HepG2 (cell line): Measurements from ENCODE around the gene SGF29. TPM values are rescaled to one million over a fixed set of nuclear protein-coding genes. Genes with fewer than 3 reads are reported as not detected.

Source experiments
- ATF4 ChIP-seq, 2 experiments: fragments of 450-650 bp in 1 of 2; sonication (generic) in 1 of 2; formaldehyde crosslinking; IDR thresholded peaks; 2 replicates each; pipeline versions ENCODE4 v1.5.0 to v1.8.0; 2020 to 2022; ENCODE audit warnings: mild to moderate bottlenecking in 1 of 2, missing genetic modification reagents in 1 of 2
- CCDC6 ChIP-seq: sonication (generic); formaldehyde crosslinking; IDR thresholded peaks from 2 replicates; pipeline ENCODE4 v1.8.1; 2022; ENCODE audit warnings: mild to moderate bottlenecking, missing genetic modification reagents, moderate library complexity
- EP300 ChIP-seq, 3 experiments: sonication (generic) in 1 of 3; formaldehyde crosslinking in 1 of 3; IDR thresholded peaks; 2 replicates each; pipeline versions ENCODE4 v1.5.1 to v1.6.1; 2011 to 2020; ENCODE audit warnings: low read depth in 2 of 3, low read length in 2 of 3, borderline replicate concordance in 1 of 3, improper control_type of control experiment in 1 of 3, mild to moderate bottlenecking in 1 of 3, missing genetic modification reagents in 1 of 3, moderate library complexity in 1 of 3
- PCBP1 ChIP-seq: fragments of 200-400 bp; formaldehyde crosslinking; IDR thresholded peaks from 2 replicates; pipeline ENCODE4 v1.6.1; 2017; ENCODE audit warnings: mild to moderate bottlenecking, low read depth, low read length, borderline replicate concordance
- RORA ChIP-seq: sonication (generic); formaldehyde crosslinking; IDR thresholded peaks from 2 replicates; pipeline ENCODE4 v1.5.0; 2020; ENCODE audit warnings: mild to moderate bottlenecking, missing genetic modification reagents, moderate library complexity
- SAP130 ChIP-seq: IDR thresholded peaks from 2 replicates; pipeline ENCODE4 v1.6.1; 2016; ENCODE audit warnings: low read depth
- SIX1 ChIP-seq: sonication (generic); formaldehyde crosslinking; IDR thresholded peaks from 2 replicates; pipeline ENCODE4 v1.4.0; 2020; ENCODE audit warnings: missing genetic modification reagents, borderline replicate concordance
- YY1 ChIP-seq: IDR thresholded peaks from 2 replicates; pipeline ENCODE4 v1.6.1; 2011; ENCODE audit warnings: low read length, low read depth, moderate library complexity, mild to moderate bottlenecking; ENCODE audit not compliant: insufficient read depth, insufficient replicate concordance
- ZBTB43 ChIP-seq: sonication (generic); formaldehyde crosslinking; conservative IDR thresholded peaks from 2 replicates; pipeline ENCODE4 v1.4.0; 2020; ENCODE audit warnings: missing genetic modification reagents
- ZNF230 ChIP-seq: sonication (generic); formaldehyde crosslinking; IDR thresholded peaks from 2 replicates; pipeline ENCODE4 v1.4.0; 2020; ENCODE audit warnings: mild to moderate bottlenecking, missing genetic modification reagents
- ZNF296 ChIP-seq: sonication (generic); formaldehyde crosslinking; conservative IDR thresholded peaks from 2 replicates; pipeline ENCODE4 v1.5.0; 2020; ENCODE audit warnings: mild to moderate bottlenecking, missing genetic modification reagents
- ZNF609 ChIP-seq: sonication (generic); formaldehyde crosslinking; IDR thresholded peaks from 2 replicates; pipeline ENCODE4 v1.4.0; 2020; ENCODE audit warnings: mild to moderate bottlenecking, missing genetic modification reagents, borderline replicate concordance
- ZNF644 ChIP-seq: IDR thresholded peaks from 2 replicates; pipeline ENCODE4 v1.6.1; 2016; ENCODE audit warnings: low read depth
- ZNF776 ChIP-seq: sonication (generic); formaldehyde crosslinking; IDR thresholded peaks from 2 replicates; pipeline ENCODE4 v1.4.0; 2020; ENCODE audit warnings: mild to moderate bottlenecking, missing genetic modification reagents
- polyA plus RNA-seq, 8 experiments: library from polyadenylated mRNA; depleted of rRNA in 3 of 8; stranded (reverse) in 7 of 8; unstranded in 1 of 8; fragments of >200 nt; fragmentation: Illumina TruSeq in 4 of 8; extraction: Trizol in 4 of 8; gene quantifications; 2 replicates each; pipeline versions ENCODE4 v1.2.1 to v1.2.3, GENCODE V29; 2011 to 2016; ENCODE audit warnings: low read depth in 4 of 8, missing spikeins in 1 of 8, mixed read lengths in 1 of 8; ENCODE audit not compliant: insufficient read depth in 1 of 8
- total RNA-seq, 5 experiments: library from RNA; depleted of rRNA; stranded (reverse); fragments of >200 nt; fragmentation: Illumina TruSeq; extraction: Trizol; gene quantifications; 2 replicates each; pipeline ENCODE4 v1.2.3, GENCODE V29; 2016; ENCODE audit warnings: low read depth in 1 of 5
- TF ChIP-seq, protein P1 (sequence below): sonication (generic); formaldehyde crosslinking; IDR thresholded peaks from 2 replicates; pipeline ENCODE4 v1.4.0; 2020; ENCODE audit warnings: mild to moderate bottlenecking, low read depth, missing genetic modification reagents
- TF ChIP-seq, protein P2 (sequence below): sonication (generic); formaldehyde crosslinking; IDR thresholded peaks from 2 replicates; pipeline ENCODE4 v1.8.1; 2023; ENCODE audit warnings: mild to moderate bottlenecking, inconsistent platforms, moderate library complexity, missing genetic modification reagents, borderline replicate concordance

SGF29 gene
- total and polyA plus RNA-seq, 2 of the 13 experiments (the other 11 are each of a cell fraction or from before 2014, with no cell fraction given): 5.0 to 29.4 TPM

DNA sequence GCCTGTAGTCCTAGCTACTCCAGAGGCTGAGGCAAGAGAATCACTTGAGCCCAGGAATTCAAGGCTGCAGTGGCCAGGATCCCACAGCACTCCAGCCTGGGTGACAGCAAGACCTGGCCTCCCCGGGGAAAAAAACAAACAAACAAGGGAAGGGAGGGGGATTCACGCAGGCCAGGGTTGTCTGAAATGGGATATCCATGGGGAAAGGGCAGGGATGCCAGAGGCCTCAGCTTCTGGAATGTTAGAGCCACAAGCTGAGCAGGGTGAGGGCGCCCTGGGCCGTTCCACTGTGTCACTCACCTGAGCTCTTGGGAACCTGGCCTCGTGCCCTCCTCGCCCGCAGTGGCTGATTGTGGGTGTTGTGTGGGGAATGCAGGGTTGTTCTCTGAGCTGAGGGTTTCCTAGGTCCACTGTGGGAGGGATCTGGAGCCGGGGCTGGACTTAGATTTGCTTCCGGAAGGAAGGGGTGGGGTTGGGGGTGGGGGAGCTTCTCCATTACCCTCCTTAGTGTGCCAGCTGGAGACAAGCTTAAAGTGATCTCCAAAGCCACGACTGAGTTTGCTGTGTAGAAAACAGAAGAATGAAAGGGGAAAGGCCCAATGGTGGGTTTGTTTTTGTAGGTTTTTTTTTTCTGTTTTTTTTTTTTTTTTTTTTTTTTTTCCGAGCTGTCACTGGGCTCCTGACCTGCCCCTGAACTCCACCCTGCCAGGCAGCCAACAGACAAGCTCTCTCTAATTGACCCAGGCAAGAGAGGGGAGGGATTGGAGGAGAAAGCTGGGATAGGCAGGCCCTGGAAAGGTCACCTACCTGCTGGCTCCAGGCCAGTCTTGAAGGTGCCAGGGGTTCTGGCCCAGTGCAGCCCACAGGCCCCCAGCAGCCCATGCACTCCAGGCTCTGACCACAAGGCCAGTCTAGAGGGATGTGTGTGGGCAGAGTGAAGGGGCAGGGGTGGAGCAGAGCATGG, 56.2 kb downstream of the SGF29 start, which contains the start of gene SULT1A1 (continued):
- TF ChIP-seq ZNF609 (CRISPR knock-in tag): 0 out of 2 replicates have a peak, but pooled peaks have one; percentile 38
- TF ChIP-seq ZBTB43 (CRISPR knock-in tag): no peak
- TF ChIP-seq, protein P1, sequence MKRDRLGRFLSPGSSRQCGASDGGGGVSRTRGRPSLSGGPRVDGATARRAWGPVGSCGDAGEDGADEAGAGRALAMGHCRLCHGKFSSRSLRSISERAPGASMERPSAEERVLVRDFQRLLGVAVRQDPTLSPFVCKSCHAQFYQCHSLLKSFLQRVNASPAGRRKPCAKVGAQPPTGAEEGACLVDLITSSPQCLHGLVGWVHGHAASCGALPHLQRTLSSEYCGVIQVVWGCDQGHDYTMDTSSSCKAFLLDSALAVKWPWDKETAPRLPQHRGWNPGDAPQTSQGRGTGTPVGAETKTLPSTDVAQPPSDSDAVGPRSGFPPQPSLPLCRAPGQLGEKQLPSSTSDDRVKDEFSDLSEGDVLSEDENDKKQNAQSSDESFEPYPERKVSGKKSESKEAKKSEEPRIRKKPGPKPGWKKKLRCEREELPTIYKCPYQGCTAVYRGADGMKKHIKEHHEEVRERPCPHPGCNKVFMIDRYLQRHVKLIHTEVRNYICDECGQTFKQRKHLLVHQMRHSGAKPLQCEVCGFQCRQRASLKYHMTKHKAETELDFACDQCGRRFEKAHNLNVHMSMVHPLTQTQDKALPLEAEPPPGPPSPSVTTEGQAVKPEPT (CRISPR knock-in tag): no peak
- TF ChIP-seq YY1: peak; percentile 12
- peak; percentile 40; the same call in 1 of the 2 replicates for TF ChIP-seq SIX1 (CRISPR knock-in tag)
- 0 out of 2 replicates have a peak, but pooled peaks have one; percentile 53 for TF ChIP-seq PCBP1
- peak; percentile 79 for TF ChIP-seq CCDC6 (CRISPR knock-in tag)
- no peak; a peak in 1 of 4 replicates for TF ChIP-seq EP300 (IDR thresholded peaks at IDR 0.05; ENCODE audit: low read depth in 2 of 2, low read length in 2 of 2)
- no peak; the same call in 1 of the 2 replicates for TF ChIP-seq EP300 (CRISPR knock-in tag; IDR thresholded peaks at IDR 0.05; ENCODE audit: borderline replicate concordance)
- TF ChIP-seq, protein P2, sequence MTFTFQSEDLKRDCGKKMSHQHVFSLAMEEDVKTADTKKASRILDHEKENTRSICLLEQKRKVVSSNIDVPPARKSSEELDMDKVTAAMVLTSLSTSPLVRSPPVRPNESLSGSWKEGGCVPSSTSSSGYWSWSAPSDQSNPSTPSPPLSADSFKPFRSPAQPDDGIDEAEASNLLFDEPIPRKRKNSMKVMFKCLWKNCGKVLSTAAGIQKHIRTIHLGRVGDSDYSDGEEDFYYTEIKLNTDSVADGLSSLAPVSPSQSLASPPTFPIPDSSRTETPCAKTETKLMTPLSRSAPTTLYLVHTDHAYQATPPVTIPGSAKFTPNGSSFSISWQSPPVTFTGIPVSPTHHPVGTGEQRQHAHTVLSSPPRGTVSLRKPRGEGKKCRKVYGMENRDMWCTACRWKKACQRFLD (CRISPR knock-in tag): no peak; the same call in 1 of the 2 replicates
- no peak for TF ChIP-seq ZNF644
- TF ChIP-seq ATF4 (CRISPR knock-in tag; IDR thresholded peaks at IDR 0.05): 0 out of 4 replicates have a peak, but pooled peaks of 1 of the 2 experiments have one; percentile 54
- peak; percentile 22; the same call in 1 of the 2 replicates for TF ChIP-seq ZNF230 (CRISPR knock-in tag)
- TF ChIP-seq ZNF296: no peak
- no peak for TF ChIP-seq ZNF776 (CRISPR knock-in tag)
- peak; percentile 82 for TF ChIP-seq SAP130
- no peak for TF ChIP-seq RORA (CRISPR knock-in tag)
